ENCODE data around the gene TIGD6.
"Not testable (repeated sequence)": the region's sequence is repeated elsewhere in the genome, so short reads cannot be mapped to it uniquely, and the experiment has no call there.

The TIGD6 gene

DNA sequence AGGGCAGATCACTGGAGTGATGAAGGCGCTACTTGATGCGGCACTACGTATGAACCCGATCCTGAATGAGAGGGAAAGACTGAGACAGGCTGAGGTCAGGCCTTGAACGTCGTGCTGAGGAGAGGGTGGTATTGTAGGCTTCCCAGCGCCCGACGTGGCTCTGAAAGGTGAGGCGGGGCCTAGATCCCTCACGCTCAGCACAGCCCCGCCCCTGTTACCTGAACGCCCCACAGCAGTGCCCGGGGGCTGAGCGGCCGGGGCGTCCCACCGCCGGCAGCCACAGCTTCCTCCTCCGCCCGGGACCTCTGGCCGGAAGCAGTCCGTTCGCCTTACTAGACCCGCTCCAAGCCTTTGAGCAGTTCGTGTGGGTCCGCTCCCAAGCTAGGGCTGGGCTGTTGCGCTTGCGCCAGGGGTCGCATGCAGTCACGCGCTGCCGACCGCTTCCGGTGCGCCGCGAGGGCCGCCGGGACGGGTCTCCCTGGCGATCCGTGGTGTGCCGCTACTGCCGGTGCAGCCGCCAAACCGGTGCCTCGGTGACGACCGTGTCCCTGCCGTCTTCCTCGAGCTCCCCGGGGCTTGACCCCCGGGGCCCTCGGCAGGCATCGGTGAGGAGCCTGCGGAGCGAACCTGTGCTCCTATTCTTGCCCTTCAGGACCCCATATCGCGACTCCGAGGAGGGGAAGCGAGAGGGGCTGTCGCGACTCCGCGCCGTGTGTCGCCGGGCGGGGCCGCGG lies at the start of gene TIGD6, which contains the start of gene HMGXB3:
Gene TIGD6 (minus strand): TSS at position 399 of the 734 bp plus-strand sequence. CDS start 4,306 bp downstream, outside the sequence.
Gene HMGXB3 (plus strand): TSS at position 484 of the 734 bp plus-strand sequence. CDS start 4,114 bp downstream, outside the sequence.
- peak; percentile 95 for DNase-seq (ENCODE audit: low spot score)

DNA sequence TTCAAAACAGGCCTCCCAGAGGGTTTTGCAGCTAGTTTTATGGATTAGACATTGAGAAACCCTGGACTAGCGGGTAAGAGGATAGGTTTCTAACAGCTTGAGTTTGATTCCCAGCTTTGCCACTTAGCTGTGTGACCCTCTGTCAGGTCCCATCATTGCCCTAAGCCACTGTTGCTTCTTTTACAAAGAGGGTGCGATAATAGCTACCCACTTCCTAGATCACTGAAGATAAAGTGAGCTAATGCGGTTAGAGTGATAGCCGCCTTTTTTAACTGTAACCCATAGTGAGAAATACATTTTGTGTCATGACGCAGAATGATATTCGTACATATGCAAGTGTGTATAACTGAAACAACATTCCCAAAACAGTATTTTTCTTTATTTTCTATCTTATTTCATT lies 45.6 kb upstream of the TIGD6 start:
- DNase-seq (ENCODE audit: low spot score), result peak; percentile 41

DNA sequence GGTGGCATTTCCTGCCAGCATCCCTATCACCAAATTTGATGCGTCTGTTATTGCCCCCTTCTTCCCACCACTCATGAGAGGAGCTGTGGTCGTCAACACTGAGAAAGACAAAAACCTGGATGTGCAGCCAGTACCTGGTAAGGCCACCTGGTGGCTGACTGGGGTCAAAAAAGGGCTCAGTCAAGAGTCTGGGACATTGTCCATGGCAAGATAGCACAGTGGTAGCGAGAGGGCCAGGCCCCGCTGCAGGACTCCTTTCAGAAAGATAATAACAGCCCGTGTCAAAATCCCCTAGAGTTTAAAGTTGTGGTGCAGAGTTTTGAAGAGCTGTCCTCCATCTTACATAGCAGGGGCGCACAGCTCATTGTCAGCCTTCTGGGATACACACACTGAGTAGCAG lies 45.1 kb upstream of the TIGD6 start:
- no peak for DNase-seq (ENCODE audit: low spot score)

DNA sequence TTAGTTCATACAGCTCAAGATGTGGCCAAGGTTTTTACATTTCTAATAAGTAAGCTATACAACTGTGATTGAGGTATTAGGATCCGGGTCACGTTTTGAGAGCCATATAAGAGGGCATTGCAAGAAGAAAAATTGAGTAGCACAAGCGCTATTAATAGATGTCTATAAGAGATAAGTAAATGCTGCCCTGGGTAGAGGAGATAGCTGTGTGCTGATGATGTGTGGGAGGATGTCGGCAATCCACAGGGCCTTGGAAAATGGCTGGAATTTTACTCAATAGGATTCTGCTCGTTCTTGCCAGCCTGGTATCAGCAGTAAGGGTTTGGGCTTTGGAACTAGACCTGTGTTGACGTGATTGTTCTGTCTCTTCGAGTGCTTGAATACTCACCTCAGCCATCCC lies 44.3 kb upstream of the TIGD6 start:
- no peak for DNase-seq (ENCODE audit: low spot score)

DNA sequence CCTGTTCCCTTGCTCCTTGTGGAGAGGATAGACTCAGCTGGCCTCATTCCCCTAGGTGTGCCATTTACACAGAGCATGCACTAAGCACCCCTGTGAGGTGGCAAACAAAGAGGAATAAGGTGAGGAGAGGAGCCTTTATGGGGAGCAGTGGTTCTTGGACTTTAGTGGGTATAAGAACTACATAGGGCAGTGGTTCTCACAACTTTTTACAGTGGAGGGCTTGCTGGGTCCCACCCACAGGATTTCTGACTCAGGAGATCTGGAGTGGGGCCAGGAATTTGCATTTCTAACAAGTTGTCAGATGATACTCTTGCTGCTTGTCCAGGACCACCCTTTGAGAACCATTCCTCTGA lies 43.9 kb upstream of the TIGD6 start:
- DNase-seq (ENCODE audit: low spot score), result no peak

DNA sequence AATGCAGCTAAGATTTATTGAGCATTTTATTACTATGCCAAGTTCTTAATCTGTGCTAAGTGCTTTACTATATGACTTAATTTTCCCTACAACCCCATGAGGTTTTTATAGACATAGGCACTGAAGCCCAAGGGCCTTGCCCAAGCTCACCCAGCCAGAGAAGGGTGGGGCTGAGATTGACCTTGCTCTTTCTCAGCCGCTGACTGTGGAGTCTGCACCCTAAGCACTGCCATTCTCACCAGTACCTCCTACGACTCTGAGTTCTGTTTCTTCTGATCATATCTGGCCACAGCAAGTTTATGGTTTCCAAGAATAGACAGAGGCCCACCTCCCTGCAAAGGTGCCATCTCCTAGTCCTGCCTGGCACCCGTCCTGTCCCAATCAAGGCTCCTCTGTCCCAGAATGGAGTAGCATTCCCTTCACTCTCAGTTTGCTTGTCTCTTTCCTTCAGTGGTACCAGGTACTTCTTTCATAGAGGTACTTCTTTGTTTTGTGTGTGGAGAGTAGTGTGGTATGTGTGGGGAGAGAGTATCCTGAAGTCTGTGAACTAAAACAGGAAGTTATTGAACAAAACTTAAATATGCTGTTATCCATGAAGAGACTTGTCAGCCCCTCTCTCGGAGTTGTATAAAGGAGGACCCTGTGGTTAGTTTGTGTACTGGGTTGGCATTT lies 43.3 kb upstream of the TIGD6 start:
- DNase-seq (ENCODE audit: low spot score), result no peak

DNA sequence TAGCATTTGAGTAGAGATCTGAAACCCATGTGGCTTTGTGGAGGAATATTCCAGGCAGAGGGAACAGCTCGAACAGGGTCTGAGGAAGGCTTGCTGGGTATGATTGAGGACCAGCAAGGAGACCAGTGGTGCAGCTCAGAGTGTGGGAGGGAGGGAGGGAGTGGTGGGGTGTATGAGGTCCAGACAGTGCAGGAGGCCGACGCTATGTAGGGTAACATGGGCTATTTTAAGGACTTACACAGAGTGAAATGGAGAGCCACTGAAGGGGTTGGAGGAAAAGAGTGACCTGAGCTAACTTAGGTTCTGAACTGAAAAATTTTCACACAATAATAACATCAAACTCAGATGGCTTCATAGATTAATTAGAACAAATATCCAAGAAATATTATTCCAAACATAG lies 42.0 kb upstream of the TIGD6 start:
- no peak for DNase-seq (ENCODE audit: low spot score)

DNA sequence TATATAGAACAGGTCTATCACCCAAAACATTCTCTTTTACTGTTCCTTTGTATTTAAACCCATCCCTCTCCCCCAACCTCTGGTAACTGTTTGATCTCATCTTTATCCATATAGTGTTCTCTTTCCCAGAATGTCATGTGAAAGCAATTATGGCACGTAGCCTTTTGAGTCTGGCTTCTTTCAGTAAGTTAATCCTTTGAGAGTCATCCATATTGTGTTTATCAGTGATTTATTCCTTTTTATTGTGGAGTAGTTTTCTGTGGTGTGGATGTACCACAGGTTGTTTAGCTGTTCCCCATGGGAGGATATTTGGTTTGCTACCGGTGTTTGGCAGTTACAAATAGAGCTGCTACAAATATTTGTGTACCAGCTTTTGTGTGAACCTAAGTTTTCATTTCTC lies 38.1 kb upstream of the TIGD6 start:
- DNase-seq (ENCODE audit: low spot score), result no peak

DNA sequence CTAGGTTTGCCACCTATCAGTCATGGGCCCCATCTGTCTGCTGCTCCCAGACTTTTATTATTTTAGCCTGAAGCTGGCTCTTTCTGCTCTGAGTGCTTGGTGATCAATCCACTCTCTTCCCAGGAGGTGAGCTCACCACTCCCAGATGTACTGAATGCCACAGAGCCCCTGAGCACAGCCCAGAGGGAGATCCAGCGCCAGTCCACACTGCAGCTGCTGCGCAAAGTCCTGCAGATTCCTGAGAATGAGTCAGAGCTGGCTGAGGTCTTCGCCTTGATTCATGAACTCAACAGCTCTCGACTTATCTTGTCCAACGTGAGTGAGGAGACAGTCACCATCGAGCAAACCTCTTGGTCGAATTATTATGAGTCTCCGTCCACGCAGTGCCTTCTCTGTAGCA lies 36.1 kb upstream of the TIGD6 start:
- DNase-seq (ENCODE audit: low spot score), result no peak

DNA sequence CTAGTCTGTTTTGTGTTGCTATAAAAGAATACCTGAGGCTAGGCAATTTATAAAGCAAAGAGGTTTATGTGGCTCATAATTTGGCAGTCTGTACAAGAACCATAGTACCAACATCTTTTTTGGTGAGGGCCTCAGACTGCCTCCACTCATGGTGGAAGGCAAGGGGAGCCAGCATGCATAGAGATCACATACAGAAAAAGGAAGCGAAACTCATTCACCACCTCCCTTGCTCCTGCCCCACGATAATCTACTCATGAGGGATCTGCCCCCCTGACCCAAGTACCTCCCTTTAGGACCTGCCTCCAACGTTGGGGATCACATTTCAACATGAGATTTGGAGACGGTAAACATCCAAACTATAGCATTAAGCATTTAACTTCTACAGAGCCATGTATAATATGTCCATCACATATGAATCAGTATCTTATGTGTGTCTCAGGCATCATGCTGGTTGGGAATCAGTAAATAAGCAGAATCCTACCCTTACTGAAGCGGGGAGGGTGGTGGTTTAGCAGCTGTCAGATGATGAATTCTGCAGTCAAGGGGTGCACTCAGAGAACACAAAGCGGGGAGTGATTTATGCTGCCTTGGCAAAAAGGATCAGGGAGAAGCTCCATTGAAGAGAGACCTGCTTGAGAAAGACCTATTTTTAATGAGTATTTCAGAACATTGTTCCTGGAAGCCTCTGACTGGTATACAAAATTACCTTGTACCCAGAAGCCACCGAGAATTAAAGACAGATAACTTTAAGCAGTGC lies 34.9 kb upstream of the TIGD6 start:
- DNase-seq (ENCODE audit: low spot score), result no peak

DNA sequence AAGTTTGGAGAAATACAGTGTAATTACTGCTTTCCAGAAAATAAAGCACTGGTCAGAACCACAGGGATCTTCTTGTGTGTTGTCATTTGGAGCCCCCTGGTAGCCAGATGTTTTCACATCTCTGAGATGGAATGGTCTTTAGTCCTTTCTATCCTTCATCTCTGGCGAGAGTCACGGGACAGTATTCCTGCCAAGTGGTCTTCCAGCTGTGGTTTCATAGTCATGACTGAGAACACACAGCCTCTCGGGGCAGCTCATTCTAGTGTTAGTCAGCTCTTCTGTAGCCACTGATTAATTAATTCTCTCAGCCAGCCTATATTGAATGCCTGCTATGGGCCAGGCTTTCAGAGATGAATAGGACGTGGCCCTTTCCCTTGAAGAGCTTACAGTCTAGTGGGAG lies 34.2 kb upstream of the TIGD6 start:
- DNase-seq (ENCODE audit: low spot score), result no peak

DNA sequence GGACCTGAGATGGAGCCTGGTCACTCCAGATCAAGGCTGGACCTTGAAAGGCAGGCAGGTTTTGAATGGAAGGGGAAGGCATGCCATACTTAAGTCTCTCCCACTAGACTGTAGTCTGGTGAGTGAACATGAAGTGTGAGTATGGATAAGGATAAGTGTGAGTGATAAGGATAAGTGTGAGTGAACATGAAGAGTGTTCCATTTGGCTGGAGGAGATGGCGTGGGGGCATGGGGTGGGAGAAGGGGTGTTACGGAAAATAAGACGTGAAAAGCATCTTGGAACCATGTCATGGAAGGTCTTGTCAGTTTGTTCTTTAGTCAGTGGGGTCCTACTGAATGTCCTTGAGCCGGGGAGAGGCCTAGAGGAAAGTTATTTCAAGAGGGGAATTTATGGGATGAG lies 32.9 kb upstream of the TIGD6 start:
- DNase-seq (ENCODE audit: low spot score), result no peak

DNA sequence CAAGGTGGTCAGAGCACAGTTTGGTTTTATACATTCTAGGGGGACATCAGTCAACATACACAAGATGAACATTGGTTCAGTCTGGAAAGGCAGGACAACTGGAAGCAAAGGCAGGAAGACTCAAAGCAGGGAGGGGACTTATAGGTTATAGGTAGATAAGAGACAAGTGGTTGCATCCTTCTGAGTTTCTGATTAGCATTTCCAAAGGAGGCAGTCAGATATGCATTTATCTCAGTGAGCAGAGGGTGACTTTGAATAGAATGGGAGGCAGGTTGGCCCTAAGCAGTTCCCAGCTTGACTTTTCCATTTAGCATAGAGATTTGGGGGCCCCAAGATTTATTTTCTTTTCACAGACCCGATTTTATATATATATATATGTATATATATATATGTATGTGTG lies 27.6 kb upstream of the TIGD6 start:
- not testable (repeated sequence) for DNase-seq (ENCODE audit: low spot score)

DNA sequence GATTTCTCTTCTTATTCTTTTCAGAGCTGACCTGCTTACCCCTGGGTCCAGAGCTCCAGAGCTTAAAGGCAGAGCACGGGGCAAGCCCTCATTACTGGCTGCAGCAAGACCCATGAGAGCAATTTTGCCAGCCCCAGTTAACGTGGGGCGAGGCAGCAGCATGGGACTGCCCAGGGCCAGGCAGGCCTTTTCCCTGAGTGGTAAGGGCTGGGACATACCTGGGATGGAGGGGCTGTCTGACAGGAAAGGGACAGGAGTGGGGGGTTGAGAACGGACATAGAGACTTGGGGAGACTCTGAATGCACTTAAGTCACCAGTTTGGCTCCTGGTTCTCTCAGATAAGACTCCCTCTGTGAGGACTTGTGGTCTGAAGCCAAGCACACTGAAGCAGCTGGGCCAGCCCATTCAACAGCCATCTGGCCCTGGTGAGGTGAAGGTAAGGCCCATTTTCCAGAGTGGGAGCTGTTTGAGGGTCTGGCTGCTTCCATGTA lies 26.3 kb upstream of the TIGD6 start:
- DNase-seq (ENCODE audit: low spot score), result no peak

DNA sequence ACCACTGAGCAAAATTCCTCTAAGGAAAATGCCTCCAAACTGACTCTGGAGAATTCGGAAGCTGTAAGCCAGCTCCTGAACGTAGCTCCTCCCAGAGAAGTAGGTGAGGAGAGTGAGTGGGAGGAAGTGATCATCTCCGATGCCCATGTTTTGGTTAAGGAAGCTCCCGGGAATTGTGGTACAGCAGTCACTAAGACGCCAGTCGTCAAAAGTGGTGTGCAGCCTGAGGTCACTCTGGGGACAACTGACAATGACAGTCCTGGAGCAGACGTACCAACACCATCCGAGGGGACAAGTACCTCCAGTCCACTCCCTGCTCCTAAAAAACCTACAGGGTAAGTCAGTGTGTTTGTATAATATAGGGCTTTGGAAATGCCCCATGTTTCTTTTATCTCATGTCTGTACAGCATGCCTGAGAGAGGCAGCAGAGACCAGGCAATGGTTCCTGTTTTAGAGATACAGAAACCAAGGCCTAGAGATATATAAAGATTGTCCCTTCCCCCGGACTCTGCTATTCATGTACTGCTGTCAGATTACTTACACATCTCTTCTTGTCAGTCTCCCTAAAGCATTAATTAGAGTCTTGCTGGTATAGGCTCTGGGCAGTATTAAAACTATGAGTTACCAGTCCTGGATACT lies 24.0 kb upstream of the TIGD6 start:
- no peak for DNase-seq (ENCODE audit: low spot score)

DNA sequence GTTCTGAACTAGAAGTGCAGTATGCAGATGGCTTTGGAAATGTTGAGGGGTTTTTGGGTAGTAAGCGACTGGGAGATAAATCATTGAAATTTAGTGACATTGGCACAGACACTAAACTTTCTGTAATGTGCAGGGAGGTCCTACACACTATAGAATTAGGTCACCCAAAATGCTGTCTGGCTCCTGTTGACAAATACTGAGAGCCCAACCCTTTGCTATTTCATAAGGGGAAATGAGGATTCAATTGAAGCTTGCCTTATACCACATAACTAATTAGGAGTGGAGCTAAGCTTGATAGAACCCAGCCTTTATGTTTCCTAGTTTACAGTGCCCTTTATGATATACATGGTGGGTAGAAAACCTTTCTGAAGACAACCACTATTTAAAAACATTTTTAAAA lies 22.7 kb upstream of the TIGD6 start:
- no peak for DNase-seq (ENCODE audit: low spot score)

DNA sequence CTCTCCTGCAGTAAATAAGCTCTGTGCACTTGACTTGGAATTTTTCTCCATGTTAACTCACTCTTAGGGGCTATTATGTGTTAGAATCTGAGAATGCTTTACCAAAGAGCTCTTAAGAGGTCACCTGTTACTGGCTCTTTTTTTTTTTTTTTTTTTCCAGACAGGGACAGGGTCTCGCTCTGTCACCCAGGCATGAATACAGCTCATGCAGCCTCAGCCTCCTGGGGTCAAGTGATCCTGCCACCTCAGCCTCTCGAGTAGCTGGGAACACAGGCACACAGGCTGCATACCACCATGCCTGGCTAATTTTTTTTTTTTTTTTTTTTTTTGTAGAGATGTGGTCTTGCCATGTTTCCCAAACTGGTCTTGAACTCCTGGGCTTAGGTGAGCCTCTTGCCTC lies 22.2 kb upstream of the TIGD6 start:
- no peak for DNase-seq (ENCODE audit: low spot score)

DNA sequence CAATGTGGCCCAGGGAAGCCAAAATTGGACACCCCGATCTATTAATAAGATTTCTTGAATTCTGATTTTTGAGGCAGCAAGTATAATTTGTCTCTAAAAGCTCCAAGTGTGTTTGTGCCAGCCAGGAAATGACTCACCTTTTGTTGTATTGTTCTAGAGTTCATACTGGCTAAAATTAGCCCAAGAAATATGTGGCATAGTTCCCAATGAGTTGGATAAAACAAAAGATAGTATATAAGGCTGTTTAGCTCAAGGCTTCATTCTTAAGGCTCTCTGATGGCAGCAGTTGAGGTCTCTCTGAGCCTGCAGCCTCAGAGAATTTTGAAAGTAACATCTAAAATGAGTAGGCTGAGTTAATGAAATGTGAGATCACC lies 21.7 kb upstream of the TIGD6 start:
- DNase-seq (ENCODE audit: low spot score), result no peak

DNA sequence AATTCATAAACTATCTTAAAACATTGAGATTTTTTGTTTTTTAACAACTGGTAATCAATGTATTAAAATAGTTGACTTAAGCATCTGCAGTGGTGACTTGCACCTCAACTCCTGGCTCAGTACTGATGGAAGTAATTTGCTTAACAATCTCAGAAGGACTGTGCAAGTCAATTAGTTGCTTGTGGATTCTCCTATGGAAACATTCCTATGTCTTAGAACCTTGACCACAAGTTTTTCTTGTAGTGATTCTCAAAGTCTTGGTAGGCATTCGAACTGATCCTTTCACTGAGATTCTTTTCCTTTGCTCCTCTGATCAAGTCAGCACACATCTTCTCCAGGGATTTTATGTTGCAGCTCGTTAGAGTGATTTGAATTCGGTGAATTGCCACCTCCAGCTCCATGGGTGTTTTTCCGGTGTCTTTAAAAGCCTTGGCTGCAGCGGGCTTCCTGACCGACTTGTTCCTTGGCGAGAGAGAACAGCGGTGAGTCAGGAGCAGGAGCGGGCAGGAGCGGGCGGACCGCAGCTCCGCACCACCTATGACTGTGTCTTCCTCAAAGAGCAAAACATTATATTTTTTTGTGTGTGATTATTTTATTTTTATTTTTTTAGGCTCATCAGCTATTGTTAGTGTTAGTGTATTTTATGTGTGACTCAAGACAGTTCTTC lies 21.2 kb upstream of the TIGD6 start:
- DNase-seq (ENCODE audit: low spot score), result no peak

DNA sequence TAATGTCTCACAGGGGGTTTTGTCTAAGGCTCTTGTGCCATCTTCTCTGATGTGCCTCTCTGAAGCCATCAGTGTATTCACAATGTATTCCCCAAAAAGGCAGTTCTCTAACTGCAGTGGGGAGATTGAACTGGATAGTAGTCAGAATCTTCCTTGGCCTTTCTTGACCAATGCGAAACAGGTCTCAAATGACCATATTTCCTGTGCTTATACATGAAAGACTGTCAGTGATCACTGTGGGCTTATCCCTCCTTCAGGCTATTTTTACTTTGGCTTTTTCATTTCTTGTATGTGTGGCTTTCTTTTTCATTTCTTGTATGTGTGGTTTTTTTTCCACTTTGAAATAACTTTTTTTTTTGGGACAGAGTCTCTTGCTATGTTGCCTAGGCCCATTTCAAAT lies 19.8 kb upstream of the TIGD6 start:
- DNase-seq (ENCODE audit: low spot score), result no peak

DNA sequence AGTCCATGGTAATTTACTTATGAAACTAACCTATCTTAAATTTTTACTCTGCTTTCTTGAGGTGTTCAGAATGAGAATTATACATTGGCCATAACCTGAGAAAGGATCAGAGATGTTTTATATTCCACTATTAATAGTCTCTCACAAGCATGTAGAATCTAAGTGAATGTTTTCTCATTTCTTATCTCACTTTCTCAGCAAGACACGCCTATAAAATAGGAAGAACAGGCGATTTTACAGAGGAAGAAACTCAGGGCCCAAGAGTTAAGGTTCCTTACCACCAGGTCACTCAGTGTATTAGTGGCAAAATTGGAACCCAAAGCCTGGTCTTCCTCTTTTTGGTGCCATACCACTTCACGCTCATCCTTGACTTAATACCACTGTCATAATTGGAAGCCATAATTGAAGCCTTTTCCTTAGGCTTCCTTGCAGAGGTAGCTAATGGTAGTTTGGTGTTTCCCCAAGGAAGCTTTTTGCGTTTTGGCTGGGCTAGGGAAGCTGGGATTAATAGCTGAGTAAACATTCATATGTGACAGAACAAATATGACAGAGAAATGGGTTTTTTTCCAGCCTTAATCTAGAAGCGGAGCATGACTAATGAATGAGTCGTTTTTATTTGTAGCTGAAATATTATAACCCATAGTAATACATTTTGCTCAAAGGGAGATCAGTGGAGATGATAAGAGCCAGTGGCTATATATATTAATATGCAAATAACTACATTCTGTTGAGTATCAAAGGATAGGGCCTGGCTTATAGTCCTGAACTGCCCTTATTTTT lies 17.0 kb upstream of the TIGD6 start:
- no peak for DNase-seq (ENCODE audit: low spot score)

All from activated CD4-positive, alpha-beta T cell treated with anti-CD3 and anti-CD28 coated beads, Interleukin-2, Interleukin-4, amounts not matched to agents 100 ng/mL and 50 ng/mL, durations not matched to agents 16 hours and 8 hours (primary cell).